OCI-LY1 (cell line): Measurements from ENCODE around the gene MAP4K4.

ENCODE experiments used
- H2AFZ ChIP-seq: fragments of 200-600 bp; sonication (generic), shearing (Covaris generic); 2 replicates; pipeline ENCODE4 v1.6.0; 2014; ENCODE audit warnings: antibody characterized with exemption, mild to moderate bottlenecking, low read length
- H3F3A ChIP-seq: fragments of 200-600 bp; sonication (generic), shearing (Covaris generic); 2 replicates; pipeline ENCODE4 v1.6.0; 2014; ENCODE audit warnings: mild to moderate bottlenecking, antibody characterized with exemption, low read length, moderate library complexity; ENCODE audit not compliant: insufficient read depth
- H3K27ac ChIP-seq: fragments of 200-600 bp; sonication (generic); 2 replicates; pipeline ENCODE4 v1.5.1; 2014; ENCODE audit warnings: low read length, mixed run types, mild to moderate bottlenecking, low read depth; ENCODE audit not compliant: poor library complexity, severe bottlenecking
- H3K27me3 ChIP-seq: fragments of 200-600 bp; sonication (generic); 2 replicates; pipeline ENCODE4 v1.6.0; 2014; ENCODE audit warnings: antibody characterized with exemption, mild to moderate bottlenecking, low read length, moderate library complexity; ENCODE audit not compliant: insufficient read depth
- H3K36me3 ChIP-seq: fragments of 200-600 bp; sonication (generic); 2 replicates; pipeline ENCODE4 v1.6.1; 2014; ENCODE audit warnings: mild to moderate bottlenecking, antibody characterized with exemption, low read length, moderate library complexity, mixed read lengths; ENCODE audit not compliant: insufficient read depth
- H3K4me1 ChIP-seq: fragments of 200-600 bp; sonication (generic); 2 replicates; pipeline ENCODE4 v1.5.1; 2014; ENCODE audit warnings: mild to moderate bottlenecking, low read length, moderate library complexity; ENCODE audit not compliant: insufficient read depth, severe bottlenecking
- H3K4me2 ChIP-seq: fragments of 200-600 bp; sonication (generic), shearing (Covaris generic); 2 replicates; pipeline ENCODE4 v1.6.1; 2014; ENCODE audit warnings: low read length
- H3K4me3 ChIP-seq: fragments of 200-600 bp; sonication (generic); 2 replicates; pipeline ENCODE4 v1.5.1; 2014; ENCODE audit warnings: low read length, low read depth, mild to moderate bottlenecking, mixed read lengths; ENCODE audit not compliant: poor library complexity, severe bottlenecking
- H3K79me2 ChIP-seq: fragments of 200-600 bp; shearing (Covaris generic); 2 replicates; pipeline ENCODE4 v1.6.1; 2016; ENCODE audit warnings: mixed run types, low read length, mixed read lengths; ENCODE audit not compliant: insufficient read depth
- H3K9ac ChIP-seq: fragments of 200-600 bp; sonication (generic), shearing (Covaris generic); 2 replicates; pipeline ENCODE4 v1.6.1; 2014; ENCODE audit warnings: mild to moderate bottlenecking, low read length, mixed read lengths
- H3K9me2 ChIP-seq: fragments of 200-600 bp; sonication (generic), shearing (Covaris generic); 2 replicates; pipeline ENCODE4 v1.6.1; 2014; ENCODE audit warnings: low read depth, mild to moderate bottlenecking, low read length, mixed read lengths
- H3K9me3 ChIP-seq: fragments of 200-600 bp; shearing (Covaris generic); 2 replicates; pipeline ENCODE4 v1.6.1; 2014; ENCODE audit warnings: low read length, mixed read lengths
- H4K20me1 ChIP-seq: fragments of 200-600 bp; sonication (generic), shearing (Covaris generic); 2 replicates; pipeline ENCODE4 v1.6.0; 2016; ENCODE audit warnings: mild to moderate bottlenecking, low read length; ENCODE audit not compliant: insufficient read depth
- EZH2 ChIP-seq: fragments of 200-600 bp; sonication (generic), shearing (Covaris generic); IDR thresholded peaks from 2 replicates; pipeline ENCODE4 v1.8.0; 2017; ENCODE audit warnings: borderline replicate concordance, mixed run types, mild to moderate bottlenecking, antibody characterized with exemption, low read length, moderate library complexity, mixed read lengths
- TF ChIP-seq, protein P1 (sequence below): fragments of 200-600 bp; sonication (generic), shearing (Covaris generic); IDR thresholded peaks from 2 replicates; pipeline ENCODE4 v1.5.1; 2017; ENCODE audit warnings: mild to moderate bottlenecking, antibody characterized with exemption, low read length, moderate library complexity, mixed read lengths

Gene MAP4K4

DNA sequence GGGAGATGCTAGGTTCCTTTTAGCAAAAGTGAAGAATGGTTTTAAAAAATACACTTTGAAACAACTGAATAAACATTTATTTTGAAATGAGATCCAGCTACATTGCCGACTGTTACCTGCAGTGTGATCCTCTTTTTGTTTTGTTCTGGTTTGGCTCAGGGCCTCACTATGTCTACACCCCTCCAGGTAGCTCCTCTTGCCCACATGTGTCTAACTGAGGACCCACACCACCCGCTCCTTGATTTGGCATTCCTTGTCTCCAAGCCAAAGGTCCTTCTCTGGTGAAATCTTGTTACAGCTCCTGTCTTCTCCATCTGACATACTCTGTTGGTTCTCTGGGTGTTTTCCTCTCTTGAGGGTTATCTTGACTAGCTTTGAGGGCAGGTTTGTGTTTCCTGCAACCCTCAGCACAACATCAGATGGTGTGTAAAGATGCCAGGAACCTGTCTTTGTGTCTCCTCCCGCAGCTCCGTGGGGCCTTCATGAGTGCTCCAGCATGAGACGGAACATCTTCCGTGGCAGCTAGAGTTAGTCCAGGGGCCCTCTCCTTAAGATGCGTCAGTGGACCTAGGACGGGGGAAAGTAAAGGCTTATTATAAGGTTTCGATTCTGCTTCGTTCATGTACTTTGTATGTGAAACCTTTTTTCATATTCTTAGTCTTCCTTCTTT lies 32.1 kb downstream of the MAP4K4 start:
- Histone ChIP-seq H3K9me3 (no peaks in the 10 kb centered on the region), H2AFZ (no peak overlapping the region), H3K9me2 (no peaks in the 10 kb centered on the region), H3K4me2 (peak overlapping the region; percentile 21; the same call in 1 of the 2 replicates), H4K20me1 (no peaks in the 10 kb centered on the region), H3K4me3 (no peak overlapping the region), H3K9ac (no peak overlapping the region), H3K27ac (peak overlapping the region; percentile 10), H3K79me2 (peaks cover 85% of the 10 kb centered on the region), H3K4me1 (peaks cover 79% of the 10 kb centered on the region), H3F3A (no peaks in the 10 kb centered on the region), H3K27me3 (no peaks in the 10 kb centered on the region), H3K36me3 (no peaks in the 10 kb centered on the region)
- TF ChIP-seq, protein P1, sequence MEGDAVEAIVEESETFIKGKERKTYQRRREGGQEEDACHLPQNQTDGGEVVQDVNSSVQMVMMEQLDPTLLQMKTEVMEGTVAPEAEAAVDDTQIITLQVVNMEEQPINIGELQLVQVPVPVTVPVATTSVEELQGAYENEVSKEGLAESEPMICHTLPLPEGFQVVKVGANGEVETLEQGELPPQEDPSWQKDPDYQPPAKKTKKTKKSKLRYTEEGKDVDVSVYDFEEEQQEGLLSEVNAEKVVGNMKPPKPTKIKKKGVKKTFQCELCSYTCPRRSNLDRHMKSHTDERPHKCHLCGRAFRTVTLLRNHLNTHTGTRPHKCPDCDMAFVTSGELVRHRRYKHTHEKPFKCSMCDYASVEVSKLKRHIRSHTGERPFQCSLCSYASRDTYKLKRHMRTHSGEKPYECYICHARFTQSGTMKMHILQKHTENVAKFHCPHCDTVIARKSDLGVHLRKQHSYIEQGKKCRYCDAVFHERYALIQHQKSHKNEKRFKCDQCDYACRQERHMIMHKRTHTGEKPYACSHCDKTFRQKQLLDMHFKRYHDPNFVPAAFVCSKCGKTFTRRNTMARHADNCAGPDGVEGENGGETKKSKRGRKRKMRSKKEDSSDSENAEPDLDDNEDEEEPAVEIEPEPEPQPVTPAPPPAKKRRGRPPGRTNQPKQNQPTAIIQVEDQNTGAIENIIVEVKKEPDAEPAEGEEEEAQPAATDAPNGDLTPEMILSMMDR = no peak
- no peak for TF ChIP-seq EZH2

DNA sequence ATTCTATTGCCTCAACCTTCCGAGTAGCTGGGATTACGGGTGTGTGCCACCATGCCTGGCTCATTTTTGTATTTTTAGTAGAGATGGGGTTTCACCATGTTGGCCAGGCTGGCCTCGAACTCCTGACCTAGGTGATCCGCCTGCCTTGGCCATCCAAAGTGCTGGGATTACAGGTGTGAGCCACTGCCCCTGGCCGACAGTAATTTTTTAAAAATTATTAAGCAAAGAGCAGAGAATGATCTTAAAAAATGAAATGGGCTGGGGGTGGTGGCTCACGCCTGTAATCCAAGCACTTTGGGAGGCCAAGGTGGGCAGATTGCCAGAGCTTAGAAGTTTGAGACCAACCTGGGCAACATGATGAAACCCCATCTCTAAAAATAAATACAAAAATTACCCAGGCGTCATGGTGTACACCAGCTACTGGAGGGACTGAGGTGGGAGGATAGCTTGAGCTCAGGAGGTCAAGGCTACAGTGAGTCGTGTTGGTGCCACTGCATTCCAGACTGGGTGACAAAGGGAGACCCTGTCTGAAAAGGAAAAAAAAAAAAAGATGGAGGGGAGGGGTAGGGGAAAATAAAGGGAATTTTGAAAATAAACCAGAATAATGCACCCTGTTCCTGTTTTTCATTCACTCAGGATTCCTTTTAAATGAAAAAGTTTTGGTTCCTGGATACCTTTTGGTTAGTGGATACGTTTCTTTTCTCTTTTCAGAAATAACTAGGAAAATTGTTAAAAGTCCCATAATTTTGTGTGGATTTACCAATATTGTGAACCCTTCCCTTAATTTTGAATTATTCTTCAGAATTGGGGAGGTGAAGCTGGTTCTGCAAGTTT lies 33.9 kb downstream of the MAP4K4 start:
- Histone ChIP-seq H4K20me1 (no peaks in the 10 kb centered on the region), H3K9ac (no peak overlapping the region), H3K9me3 (no peaks in the 10 kb centered on the region), H3F3A (no peaks in the 10 kb centered on the region), H3K9me2 (no peaks in the 10 kb centered on the region), H2AFZ (no peak overlapping the region), H3K4me2 (no peak overlapping the region), H3K4me3 (no peak overlapping the region), H3K36me3 (no peaks in the 10 kb centered on the region), H3K4me1 (peaks cover 86% of the 10 kb centered on the region), H3K27me3 (no peaks in the 10 kb centered on the region), H3K79me2 (peaks cover 83% of the 10 kb centered on the region), H3K27ac (peak overlapping the region; percentile 31)
- TF ChIP-seq, protein P1 = no peak
- no peak for TF ChIP-seq EZH2

DNA sequence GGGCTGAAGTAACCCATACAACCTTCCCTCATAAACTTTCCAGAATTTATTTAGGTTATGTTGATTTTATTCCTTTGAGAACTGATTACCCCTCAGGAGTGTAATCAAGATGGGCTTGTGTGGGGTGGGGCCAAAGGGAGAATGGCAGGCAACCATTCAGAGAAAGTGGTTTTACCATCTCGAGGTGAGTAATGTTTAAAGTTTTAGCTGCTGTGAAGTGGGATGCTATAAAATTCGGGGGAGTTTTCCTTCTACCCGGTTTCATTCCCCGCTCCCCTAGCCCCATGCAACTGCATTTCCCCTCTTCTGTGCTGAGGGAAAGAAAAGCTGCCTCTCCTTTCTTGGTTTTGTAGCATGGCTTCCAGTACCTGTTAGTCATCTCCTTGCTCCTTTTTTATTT lies 34.7 kb downstream of the MAP4K4 start:
- Histone ChIP-seq H3K79me2 (peaks cover 83% of the 10 kb centered on the region), H3K4me3 (no peak overlapping the region), H3K4me1 (peaks cover 87% of the 10 kb centered on the region), H3K9me3 (no peaks in the 10 kb centered on the region), H3K9me2 (no peaks in the 10 kb centered on the region), H2AFZ (no peak overlapping the region), H3K4me2 (no peak overlapping the region), H3K27me3 (no peaks in the 10 kb centered on the region), H4K20me1 (no peaks in the 10 kb centered on the region), H3K9ac (no peak overlapping the region), H3F3A (no peaks in the 10 kb centered on the region), H3K36me3 (no peaks in the 10 kb centered on the region), H3K27ac (peak overlapping the region; percentile 31)
- TF ChIP-seq EZH2 = no peak
- TF ChIP-seq, protein P1 = no peak
